M059J (cell line): ENCODE results near the gene OASL. TPM values are rescaled to one million over a fixed set of nuclear protein-coding genes. Genes with fewer than 3 reads are reported as not detected.
A peak's percentile ranks its signal among the peaks of the same experiment; 100 is the strongest.
"Not testable (repeated sequence)": the region's sequence is repeated elsewhere in the genome, so short reads cannot be mapped to it uniquely, and the experiment has no call there.

Experiments used
- DNase-seq: peaks from one replicate; pipeline ENCODE4 v3.0.0-alpha.2; 2012; ENCODE audit warnings: low read depth
- total RNA-seq: library from RNA; depleted of rRNA; stranded (reverse); fragments of >200 nt; shearing (Covaris generic); gene quantifications from 2 replicates; pipeline ENCODE4 v1.2.3, GENCODE V29; 2014; rRNA removed

Gene OASL
- 110 and 115 TPM in 2 replicates for total RNA-seq

GRCh38 chr12:121038861-121039668, at the start of gene OASL:
Gene OASL, minus strand, starts transcription at chr12:121039246. Its CDS starts 275 bp downstream, at chr12:121038971.
- peak; percentile 92 for DNase-seq

DNA sequence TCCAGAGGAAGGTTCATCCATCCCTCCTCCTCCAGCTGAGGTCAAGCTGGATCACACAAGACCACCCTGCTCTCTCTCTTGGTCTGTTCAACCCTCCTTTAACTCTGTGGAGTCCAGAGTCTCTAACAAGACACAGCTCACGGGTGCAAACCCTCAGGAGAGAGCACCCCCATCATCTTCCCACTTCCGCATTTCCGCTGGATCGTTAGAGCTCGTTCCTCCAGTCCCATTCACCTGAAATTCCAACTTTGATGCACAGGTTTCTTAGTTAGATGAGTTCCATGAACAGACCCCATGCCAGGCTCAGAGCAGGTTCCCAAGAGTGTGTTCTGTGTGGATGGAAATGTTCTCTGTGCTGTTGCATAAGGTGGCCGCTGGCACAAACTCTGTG, 49.1 kb upstream of the OASL start:
- no peak for DNase-seq

DNA sequence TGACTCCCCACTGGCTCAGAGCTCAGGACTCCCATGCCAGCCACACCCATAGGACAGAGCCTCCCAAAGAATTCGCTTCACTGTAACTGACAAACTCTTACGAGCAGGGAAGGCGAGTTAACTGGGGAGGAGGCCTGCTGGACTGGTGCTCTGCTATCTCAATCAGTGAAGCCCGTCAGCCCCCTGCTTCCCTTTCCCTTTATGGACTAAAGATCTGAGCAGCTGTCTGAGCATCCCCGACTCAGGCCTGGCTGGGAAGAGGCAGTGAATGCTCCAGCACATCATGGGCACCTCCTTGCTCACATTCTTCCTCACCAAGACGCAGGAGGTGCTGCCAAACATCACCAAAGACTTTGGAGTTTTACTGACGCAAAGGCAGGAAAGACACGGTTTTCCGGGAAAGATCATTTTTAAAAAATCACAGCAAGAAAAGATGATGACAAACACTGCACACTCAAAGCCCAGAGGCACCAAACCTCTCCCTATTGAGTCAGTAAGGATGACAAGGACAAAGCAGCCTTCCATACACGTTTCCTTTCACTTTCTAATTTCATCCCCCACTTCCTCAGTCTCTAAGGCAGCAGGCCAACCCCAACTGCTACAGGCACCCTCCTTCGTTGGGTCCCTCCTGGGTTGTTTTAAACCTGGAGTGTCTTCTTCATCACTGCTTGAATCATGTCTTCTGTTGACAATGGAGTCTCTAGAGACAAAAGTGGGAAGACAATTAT, 48.6 kb upstream of the OASL start:
- DNase-seq, result peak; percentile 29

DNA sequence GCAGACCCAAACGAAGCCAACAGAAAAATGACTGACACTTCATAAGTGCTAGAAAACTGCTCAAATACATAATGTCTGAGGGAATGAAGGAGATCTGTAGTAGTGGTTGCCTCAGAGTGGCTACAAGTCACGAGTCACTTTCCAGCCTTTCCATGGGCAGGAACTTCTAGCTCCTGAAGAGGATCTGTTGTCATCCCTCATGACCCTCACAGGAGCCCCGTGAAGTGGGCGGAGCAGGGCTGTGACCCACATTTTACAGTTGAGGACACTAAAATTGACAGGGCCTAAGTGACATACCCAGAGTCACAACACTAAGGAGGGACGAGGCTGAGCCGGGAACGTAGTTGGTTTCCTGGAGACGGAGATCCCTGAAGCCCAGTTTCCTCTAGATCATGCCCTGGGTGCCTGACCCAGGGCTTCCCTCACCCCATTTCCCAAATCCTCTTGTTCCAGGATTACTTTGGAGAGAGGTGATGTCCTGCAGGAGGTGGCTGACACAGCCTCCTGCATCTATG, 47.8 kb upstream of the OASL start:
- DNase-seq, result no peak

DNA sequence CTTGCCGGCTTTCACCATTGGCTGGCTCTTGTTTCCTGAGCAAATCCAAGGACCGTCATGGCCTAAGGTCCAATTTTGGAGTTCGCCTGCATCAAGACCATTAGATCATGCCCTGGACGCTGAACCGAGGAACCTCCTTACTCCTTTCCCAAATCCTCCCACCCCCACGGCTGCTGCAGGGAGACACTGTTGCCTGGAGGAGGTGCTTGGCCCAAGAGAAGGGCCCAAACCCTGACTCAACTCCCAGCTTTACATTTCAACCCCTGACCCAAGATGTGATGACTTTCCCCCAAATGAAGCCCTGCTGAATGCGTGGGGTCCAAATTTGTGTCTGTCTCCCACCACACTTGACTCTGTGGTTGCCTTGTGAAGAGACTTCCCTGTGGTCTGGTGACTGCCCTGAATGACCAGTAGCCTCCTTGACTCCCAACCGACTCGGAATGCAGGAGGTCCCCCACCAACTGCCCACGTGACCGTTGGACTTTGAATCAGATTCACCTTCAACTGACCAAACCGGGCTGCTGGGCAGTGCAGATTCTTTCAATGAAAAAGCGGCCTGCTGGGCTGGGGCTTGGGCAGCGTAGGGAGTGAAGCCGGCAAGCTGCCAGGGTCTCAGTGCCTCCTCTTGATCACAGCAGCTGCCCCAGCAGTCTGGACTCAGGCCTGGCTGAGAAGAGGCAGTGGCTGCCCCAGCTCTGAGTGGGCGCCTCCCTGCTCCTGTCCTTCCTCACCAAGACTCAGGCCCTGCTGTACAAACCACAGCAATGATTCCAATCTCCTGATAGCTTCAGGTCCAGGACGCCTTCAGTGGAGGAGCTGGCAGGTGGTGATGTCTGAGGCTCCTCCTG, 46.7 kb upstream of the OASL start:
- no peak for DNase-seq

DNA sequence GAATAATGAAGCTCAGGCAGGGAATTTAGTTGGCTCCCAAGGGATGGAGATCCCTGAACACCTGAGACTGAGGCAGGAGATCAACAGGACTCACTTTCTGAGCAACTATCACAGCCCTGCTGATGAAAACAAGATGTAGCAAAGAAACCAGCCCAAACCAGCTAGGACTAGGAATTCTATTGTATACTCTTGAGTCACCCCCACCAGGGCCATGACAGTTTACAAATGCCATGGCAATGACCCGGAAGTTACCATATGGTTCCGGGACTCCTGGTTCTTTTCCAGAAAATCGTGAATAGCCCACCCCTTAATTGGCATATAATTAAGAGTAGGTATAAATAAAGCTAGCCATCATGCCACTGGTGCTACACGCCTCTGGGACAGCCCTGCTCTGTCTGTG, 46.0 kb upstream of the OASL start:
- no peak for DNase-seq

- no peak for DNase-seq
These were observed 45.2 kb upstream of the OASL start for GRCh38 chr12:121084229-121084628.

GRCh38 chr12:121080909-121081308, 41.9 kb upstream of the OASL start:
- no peak for DNase-seq

DNA sequence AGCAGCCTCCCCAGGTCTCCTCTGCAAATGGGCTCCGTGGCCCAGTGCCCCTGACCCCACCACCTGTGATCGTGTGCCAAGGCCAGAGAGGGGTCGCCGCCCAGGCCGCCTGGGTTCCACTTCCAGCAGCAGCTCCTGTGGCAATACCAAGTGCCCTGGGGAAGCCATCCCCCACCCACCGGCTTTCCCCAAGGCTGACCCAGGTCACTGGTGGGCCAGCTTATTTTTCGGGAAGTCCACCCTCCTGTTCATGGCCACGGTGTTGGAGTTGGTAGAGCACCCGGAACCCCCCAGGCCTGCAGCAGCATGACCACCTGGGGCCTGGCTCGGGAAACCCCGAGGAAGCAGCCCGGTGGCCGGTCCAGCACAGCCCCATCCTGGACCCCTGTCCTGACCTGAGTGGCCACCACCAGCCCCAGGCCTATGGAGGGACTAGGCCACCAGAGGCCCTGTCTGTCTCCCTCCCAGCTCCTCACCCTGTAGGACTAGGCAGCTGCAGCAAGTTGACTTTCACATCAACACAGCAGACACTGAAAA, 40.8 kb upstream of the OASL start:
- DNase-seq, result no peak

- not testable (repeated sequence) for DNase-seq
These were observed 38.4 kb upstream of the OASL start for GRCh38 chr12:121077440-121077839.

DNA sequence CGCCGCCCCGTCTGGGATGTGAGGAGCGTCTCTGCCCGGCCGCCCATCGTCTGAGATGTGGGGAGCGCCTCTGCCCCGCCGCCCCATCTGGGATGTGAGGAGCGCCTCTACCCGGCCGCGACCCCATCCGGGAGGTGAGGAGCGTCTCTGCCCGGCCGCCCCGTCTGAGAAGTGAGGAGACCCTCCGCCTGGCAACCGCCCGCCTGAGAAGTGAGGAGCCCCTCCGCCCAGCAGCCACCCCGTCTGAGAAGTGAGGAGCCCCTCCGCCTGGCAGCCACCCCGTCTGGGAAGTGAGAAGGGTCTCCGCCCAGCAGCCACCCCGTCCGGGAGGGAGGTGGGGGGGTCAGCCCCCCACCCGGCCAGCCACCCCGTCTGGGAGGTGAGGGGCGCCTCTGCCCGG, 36.9 kb upstream of the OASL start:
- not testable (repeated sequence) for DNase-seq

DNA sequence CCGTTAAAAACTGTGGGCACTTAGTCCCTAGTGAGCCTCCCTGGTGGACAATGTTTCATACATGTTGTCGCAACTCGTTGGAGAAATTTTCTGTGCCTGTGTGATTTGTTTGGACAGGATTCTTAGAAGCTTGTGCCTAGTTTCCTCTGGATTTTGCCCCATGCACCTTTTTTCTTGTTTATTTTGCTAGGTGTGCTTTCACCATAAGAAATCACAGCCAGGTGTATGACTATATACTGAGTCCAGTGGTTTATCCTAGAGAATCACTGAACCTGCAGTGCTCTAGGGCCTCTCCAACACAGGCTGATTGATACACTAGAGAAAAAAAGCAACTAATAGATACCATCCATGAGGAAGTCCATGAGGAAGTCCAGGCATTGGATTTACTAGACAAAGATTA, 33.1 kb upstream of the OASL start:
- no peak for DNase-seq

DNA sequence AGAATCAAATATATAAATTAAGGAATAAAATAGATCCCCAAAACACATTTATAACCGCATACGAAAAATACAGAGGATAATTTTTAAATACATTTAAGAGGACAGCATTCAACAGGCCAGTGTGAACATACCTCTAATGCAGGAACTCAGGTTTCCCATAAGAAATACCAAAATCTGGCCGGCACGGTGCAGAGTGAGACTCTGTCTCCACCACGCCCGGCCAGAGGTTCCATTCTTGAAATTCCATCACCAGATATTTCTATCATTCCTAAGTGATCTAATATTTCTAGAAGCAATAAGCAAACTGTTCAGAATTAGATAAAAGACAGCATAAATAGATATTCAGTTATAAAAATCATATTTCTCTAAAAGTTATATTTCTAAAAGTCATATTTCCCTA, 30.2 kb upstream of the OASL start:
- no peak for DNase-seq

- DNase-seq, result no peak
These were observed 26.3 kb upstream of the OASL start for GRCh38 chr12:121065345-121065744.

- not testable (repeated sequence) for DNase-seq
These were observed 25.5 kb upstream of the OASL start for GRCh38 chr12:121064586-121064985.

DNA sequence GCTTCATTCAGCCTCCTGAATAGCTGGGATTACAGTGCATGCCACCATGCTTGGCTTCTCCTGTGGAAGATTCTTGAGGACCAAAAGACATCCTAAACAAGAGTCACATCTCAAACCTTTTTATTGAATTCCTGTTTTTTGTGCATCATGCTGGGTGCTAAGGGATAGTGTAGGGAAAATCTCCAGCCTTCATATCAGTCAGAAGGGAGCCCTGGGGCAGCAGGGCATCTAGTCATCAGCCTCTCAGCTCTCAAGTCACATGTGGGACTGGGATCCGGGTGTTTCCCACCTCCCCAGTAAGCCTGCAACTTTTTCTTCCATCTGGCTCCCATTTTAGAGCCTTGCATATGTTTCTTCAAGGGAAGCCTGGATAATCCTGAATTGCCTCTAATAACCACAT, 25.1 kb upstream of the OASL start:
- no peak for DNase-seq

DNA sequence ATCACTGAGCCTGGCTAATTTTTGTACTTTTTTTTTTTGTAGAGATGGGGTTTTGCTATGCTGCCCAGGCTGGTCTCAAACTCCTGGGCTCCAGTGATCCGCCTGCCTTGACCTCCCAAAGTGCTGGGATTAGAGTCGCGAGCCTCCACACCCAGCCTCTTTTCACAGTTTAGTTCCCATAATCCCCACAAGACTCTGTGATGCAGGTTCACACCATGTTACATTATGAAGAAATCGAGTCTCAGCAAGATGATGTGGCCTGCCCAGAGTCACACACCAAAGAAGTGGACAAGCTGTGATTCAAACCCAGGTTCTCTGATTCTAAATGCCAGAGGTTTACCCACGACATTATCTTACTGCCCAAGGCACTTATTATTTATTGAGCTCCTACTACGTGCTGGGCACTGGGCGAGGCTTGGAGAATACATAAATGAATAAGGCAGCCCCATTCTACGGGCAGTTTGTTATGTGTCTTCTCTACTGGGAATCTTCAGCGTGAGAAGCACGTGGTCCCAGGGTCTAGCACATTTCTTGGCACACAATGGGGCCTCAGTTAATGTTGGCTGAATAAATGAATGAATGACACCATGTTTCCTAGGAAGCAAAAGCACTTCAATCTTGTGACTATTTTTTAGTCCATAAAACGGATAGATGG, 23.5 kb upstream of the OASL start:
- no peak for DNase-seq

DNA sequence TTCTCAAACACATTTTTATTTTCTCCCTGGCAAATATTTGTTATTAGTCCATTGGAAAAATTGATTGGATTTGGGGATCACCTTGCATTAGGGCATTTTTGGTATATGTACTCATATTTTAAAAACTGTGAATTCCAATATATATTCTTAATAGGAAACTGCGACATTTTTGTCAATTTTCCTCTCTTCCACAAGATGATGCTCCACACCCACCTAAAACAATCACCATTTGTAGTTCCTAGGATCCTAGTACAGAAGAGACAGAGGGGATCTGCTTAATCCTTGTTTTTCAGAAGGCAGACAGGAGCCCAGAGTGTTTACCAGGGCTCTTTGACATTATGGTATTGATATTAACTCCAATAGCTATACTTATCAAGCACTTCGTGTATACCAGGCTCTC, 22.8 kb upstream of the OASL start:
- peak; percentile 43 for DNase-seq

DNA sequence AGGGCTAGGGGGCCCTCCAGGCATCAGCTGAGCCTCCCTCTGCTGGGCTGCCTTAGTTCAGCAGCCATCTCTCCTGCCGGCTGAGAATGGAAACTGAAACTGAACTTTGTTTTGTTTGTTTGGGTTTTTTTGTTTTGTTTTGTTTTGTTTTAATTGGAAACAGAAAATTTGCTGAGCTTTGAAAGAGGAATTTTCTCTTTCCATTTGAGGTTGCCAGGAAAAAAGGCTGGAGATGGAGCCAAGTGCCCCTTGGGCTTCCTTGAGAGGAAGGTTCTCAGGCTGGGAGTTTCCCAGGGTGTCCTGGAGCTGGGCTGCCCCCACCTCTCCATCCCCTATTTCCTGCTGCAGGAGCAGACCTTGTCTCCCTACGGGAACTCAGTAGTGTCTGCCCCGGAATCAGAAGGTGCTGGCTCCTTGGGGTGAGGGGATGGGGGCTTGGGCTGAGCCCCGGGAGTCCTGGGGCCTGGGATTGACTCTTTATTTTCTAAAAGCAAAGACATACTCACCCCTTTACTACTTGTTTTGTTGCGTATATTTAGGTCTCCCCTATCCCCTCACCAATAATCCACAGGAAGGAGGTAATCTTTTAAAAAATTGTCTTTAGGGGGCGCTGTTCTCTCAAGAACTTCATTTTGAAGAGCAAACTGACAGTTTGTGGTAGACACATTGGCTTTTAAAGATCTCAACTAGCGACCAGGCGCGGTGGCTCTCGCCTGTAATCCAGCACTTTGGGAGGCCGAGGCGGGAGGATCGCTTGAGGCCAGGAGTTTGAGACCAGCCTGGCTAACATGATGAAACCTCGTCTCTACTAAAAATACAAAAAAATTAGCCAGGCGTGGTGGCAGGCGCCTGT, 21.3 kb upstream of the OASL start:
- peak; percentile 81 for DNase-seq
